ENCODE measurements around the gene GRIN2B. TPM values are rescaled to one million over a fixed set of nuclear protein-coding genes. Genes with fewer than 3 reads are reported as not detected.

Gene GRIN2B
- polyA plus RNA-seq, 1 donor from 2014 or later: 4.8 TPM

- no peaks in the 10 kb centered on the region for H3F3A ChIP-seq (ENCODE audit: insufficient read depth, low read length, poor library complexity, severe bottlenecking)
- no peak overlapping the region for H3K4me2 ChIP-seq (ENCODE audit: low read length)
- H2AFZ ChIP-seq (ENCODE audit: low read depth, low read length): no peak overlapping the region
- no peaks in the 10 kb centered on the region for H3K36me3 ChIP-seq (ENCODE audit: insufficient read depth, low read length)
- H3K27me3 ChIP-seq (ENCODE audit: insufficient read depth, low read depth, low read length): no peaks in the 10 kb centered on the region
- TF ChIP-seq EZH2 (IDR thresholded peaks at IDR 0.05; ENCODE audit: borderline replicate concordance, insufficient read depth, low read length, poor library complexity, severe bottlenecking): no peak
- no peak for TF ChIP-seq POLR2AphosphoS5 (IDR thresholded peaks at IDR 0.05)
- no peak for TF ChIP-seq REST (IDR thresholded peaks at IDR 0.05; ENCODE audit: borderline replicate concordance)
- no peak for TF ChIP-seq RAD21 (conservative IDR thresholded peaks at IDR 0.05)
- no peak for TF ChIP-seq SMC3 (conservative IDR thresholded peaks at IDR 0.05; ENCODE audit: poor library complexity)
- no peak for TF ChIP-seq MXI1 (conservative IDR thresholded peaks at IDR 0.05; ENCODE audit: poor library complexity, severe bottlenecking)
- no peak for TF ChIP-seq EP300 (conservative IDR thresholded peaks at IDR 0.05; ENCODE audit: poor library complexity, severe bottlenecking)
- TF ChIP-seq TAF1 (IDR thresholded peaks at IDR 0.05; ENCODE audit: low read depth): no peak
- TF ChIP-seq CTCF (IDR thresholded peaks at IDR 0.05; ENCODE audit: poor library complexity, severe bottlenecking): no peak
- H3K9me2 ChIP-seq (ENCODE audit: insufficient read depth, low read length): no peaks in the 10 kb centered on the region
- H3K79me2 ChIP-seq (replicated peaks; ENCODE audit: insufficient read depth, low read length): no peaks in the 10 kb centered on the region
- no peaks in the 10 kb centered on the region for H3K9me3 ChIP-seq (ENCODE audit: low read length)
- no peaks in the 10 kb centered on the region for H4K20me1 ChIP-seq (ENCODE audit: insufficient read depth)
- H3K4me3 ChIP-seq (ENCODE audit: low read length): no peak overlapping the region
- no peak overlapping the region for H3K9ac ChIP-seq (ENCODE audit: low read length)
- no peak overlapping the region for H3K27ac ChIP-seq (ENCODE audit: low read length)
Measured at GRCh38 chr12:14010989-14011388, 29.6 kb upstream of the GRIN2B start.

- no peak overlapping the region for H3K4me2 ChIP-seq (ENCODE audit: low read length)
- H3K4me3 ChIP-seq (ENCODE audit: low read length): no peak overlapping the region
- H4K20me1 ChIP-seq (ENCODE audit: insufficient read depth): no peaks in the 10 kb centered on the region
- no peak overlapping the region for H3K27ac ChIP-seq (ENCODE audit: low read length)
- no peak for TF ChIP-seq EP300 (conservative IDR thresholded peaks at IDR 0.05; ENCODE audit: poor library complexity, severe bottlenecking)
- no peak for TF ChIP-seq MXI1 (conservative IDR thresholded peaks at IDR 0.05; ENCODE audit: poor library complexity, severe bottlenecking)
- no peak for TF ChIP-seq EZH2 (IDR thresholded peaks at IDR 0.05; ENCODE audit: borderline replicate concordance, insufficient read depth, low read length, poor library complexity, severe bottlenecking)
- no peak for TF ChIP-seq CTCF (IDR thresholded peaks at IDR 0.05; ENCODE audit: poor library complexity, severe bottlenecking)
- TF ChIP-seq SMC3 (conservative IDR thresholded peaks at IDR 0.05; ENCODE audit: poor library complexity): no peak
- TF ChIP-seq TAF1 (IDR thresholded peaks at IDR 0.05; ENCODE audit: low read depth): no peak
- TF ChIP-seq POLR2AphosphoS5 (IDR thresholded peaks at IDR 0.05): no peak
- TF ChIP-seq RAD21 (conservative IDR thresholded peaks at IDR 0.05): no peak
- TF ChIP-seq REST (IDR thresholded peaks at IDR 0.05; ENCODE audit: borderline replicate concordance): no peak
- H3K79me2 ChIP-seq (replicated peaks; ENCODE audit: insufficient read depth, low read length): no peaks in the 10 kb centered on the region
- H2AFZ ChIP-seq (ENCODE audit: low read depth, low read length): no peak overlapping the region
- H3K27me3 ChIP-seq (ENCODE audit: insufficient read depth, low read depth, low read length): no peaks in the 10 kb centered on the region
- no peaks in the 10 kb centered on the region for H3K36me3 ChIP-seq (ENCODE audit: insufficient read depth, low read length)
- no peaks in the 10 kb centered on the region for H3F3A ChIP-seq (ENCODE audit: insufficient read depth, low read length, poor library complexity, severe bottlenecking)
- no peak overlapping the region for H3K9ac ChIP-seq (ENCODE audit: low read length)
- H3K9me2 ChIP-seq (ENCODE audit: insufficient read depth, low read length): no peaks in the 10 kb centered on the region
- H3K9me3 ChIP-seq (ENCODE audit: low read length): no peaks in the 10 kb centered on the region
Measured at GRCh38 chr12:14007639-14008038, 26.2 kb upstream of the GRIN2B start.

Data from neural cell (in vitro differentiated cells).